Measurements from ENCODE around the gene TUBA1B.
"Not testable (repeated sequence)": the region's sequence is repeated elsewhere in the genome, so short reads cannot be mapped to it uniquely, and the experiment has no call there.

The TUBA1B gene

GRCh38 chr12:49131051-49131893 lies at the start of gene TUBA1B:
Gene TUBA1B, minus strand, starts transcription at chr12:49131395. Its CDS starts 95 bp downstream, at chr12:49131300.
- DNase-seq: peak; percentile 91

GRCh38 chr12:49174218-49174617 lies 43.0 kb upstream of the TUBA1B start:
- DNase-seq: no peak

- no peak for DNase-seq
Measured at GRCh38 chr12:49170924-49171323, 39.7 kb upstream of the TUBA1B start.

- no peak for DNase-seq
Measured at GRCh38 chr12:49165114-49165513, 33.9 kb upstream of the TUBA1B start.

GRCh38 chr12:49161901-49162300 lies 30.7 kb upstream of the TUBA1B start:
- not testable (repeated sequence) for DNase-seq

- DNase-seq: no peak
Measured at GRCh38 chr12:49161092-49161795, 30.0 kb upstream of the TUBA1B start.

GRCh38 chr12:49160399-49160798 lies 29.2 kb upstream of the TUBA1B start:
- DNase-seq: no peak

- no peak for DNase-seq
Measured at GRCh38 chr12:49154221-49154620, 23.0 kb upstream of the TUBA1B start.

- DNase-seq: no peak
Measured at GRCh38 chr12:49147384-49147783, 16.2 kb upstream of the TUBA1B start.

- DNase-seq: no peak
Measured at GRCh38 chr12:49146406-49146805, 15.2 kb upstream of the TUBA1B start.

GRCh38 chr12:49144384-49144783 lies 13.2 kb upstream of the TUBA1B start:
- DNase-seq: no peak

GRCh38 chr12:49138999-49139398 lies 7.8 kb upstream of the TUBA1B start:
- DNase-seq: no peak

GRCh38 chr12:49138587-49138986 lies 7.4 kb upstream of the TUBA1B start:
- DNase-seq: no peak

GRCh38 chr12:49137476-49137875 lies 6.3 kb upstream of the TUBA1B start:
- DNase-seq: no peak

- DNase-seq: not testable (repeated sequence)
Measured at GRCh38 chr12:49136997-49137396, 5.8 kb upstream of the TUBA1B start.

- DNase-seq: no peak
Measured at GRCh38 chr12:49133590-49133989, 2.4 kb upstream of the TUBA1B start.

- DNase-seq: no peak
Measured at GRCh38 chr12:49133014-49133413, 1.8 kb upstream of the TUBA1B start.

GRCh38 chr12:49131894-49132461 lies 783 bp upstream of the TUBA1B start:
- no peak for DNase-seq

GRCh38 chr12:49130151-49131050 lies 794 bp downstream of the TUBA1B start:
- DNase-seq: peak; percentile 92

GRCh38 chr12:49129332-49130150 lies 1.7 kb downstream of the TUBA1B start:
- no peak for DNase-seq

- DNase-seq: not testable (repeated sequence)
Measured at GRCh38 chr12:49127971-49128370, 3.2 kb downstream of the TUBA1B start.

All from activated naive CD4-positive, alpha-beta T cell treated with anti-CD3 and anti-CD28 coated beads, Interleukin-2, amount 50 U/mL, for 16 hours (primary cell).